ENCODE results near the gene AIG1.

- no peak for TF ChIP-seq CTCF (IDR thresholded peaks at IDR 0.05)
- no peak for TF ChIP-seq POLR2A (IDR thresholded peaks at IDR 0.05)
- no peak for TF ChIP-seq POLR2AphosphoS5 (IDR thresholded peaks at IDR 0.05)
Measured at GRCh38 chr6:143374014-143374413, 313.3 kb downstream of the AIG1 start.
